Neural progenitor cell (in vitro differentiated cells): Measurements from ENCODE around the gene PARVG.

Experiments
- CTCF ChIP-seq: fragments of 200-600 bp; sonication (generic); IDR thresholded peaks from 2 replicates; pipeline ENCODE4 v1.5.1; 2017; ENCODE audit warnings: antibody characterized with exemption, mild to moderate bottlenecking
- EZH2 ChIP-seq: fragments of 200-600 bp; sonication (generic); IDR thresholded peaks from 2 replicates; pipeline ENCODE4 v1.6.1; 2017; ENCODE audit warnings: antibody characterized with exemption, mild to moderate bottlenecking, moderate library complexity
- EZH2phosphoT487 ChIP-seq: fragments of 200-600 bp; sonication (generic); IDR thresholded peaks from 2 replicates; pipeline ENCODE4 v1.6.1; 2017; ENCODE audit warnings: antibody characterized with exemption

- TF ChIP-seq CTCF (no peak), EZH2 (no peak), EZH2phosphoT487 (no peak)
Measured at GRCh38 chr22:44206330-44206645, 25.6 kb downstream of the PARVG start.
